Thyroid gland (tissue), 4 donors: ENCODE data around the gene HAUS3.

Experiments used
- CTCF ChIP-seq, 6 experiments: fragments of 200-600 bp in 3 of 6; fragments of 450-650 bp in 3 of 6; sonication (generic) in 3 of 6; IDR thresholded peaks; one replicate each; pipeline ENCODE4 v1.5.1; 2016 to 2019; ENCODE audit warnings: antibody characterized with exemption in 6 of 6, mild to moderate bottlenecking in 2 of 6, inconsistent platforms in 1 of 6, moderate library complexity in 1 of 6
- POLR2A ChIP-seq, 2 donors: fragments of 450-650 bp; IDR thresholded peaks; one replicate each; pipeline ENCODE4 v1.6.1; 2017; ENCODE audit warnings: antibody characterized with exemption in 2 of 2, mild to moderate bottlenecking in 2 of 2, moderate library complexity in 1 of 2

- TF ChIP-seq POLR2A (IDR thresholded peaks at IDR 0.05) (peak in 1 of 2 donors; percentile 24), CTCF (IDR thresholded peaks at IDR 0.05) (no peak)
Measured at GRCh38 chr4:2266181-2266580, 24.3 kb upstream of the HAUS3 start.
